MG63 (cell line): ENCODE measurements around the gene TTLL7. TPM values are rescaled to one million over a fixed set of nuclear protein-coding genes. Genes with fewer than 3 reads are reported as not detected.
"Not testable (repeated sequence)": the region's sequence is repeated elsewhere in the genome, so short reads cannot be mapped to it uniquely, and the experiment has no call there.

Source experiments
- DNase-seq: peaks from one replicate; pipeline ENCODE4 v3.0.0-alpha.2; 2020
- H3K27me3 ChIP-seq: fragments of 250-450 bp; sonication (Bioruptor Pico); 2 replicates; pipeline ENCODE4 v1.5.1; 2020; ENCODE audit warnings: mild to moderate bottlenecking, moderate library complexity
- H3K36me3 ChIP-seq: fragments of 250-450 bp; sonication (Bioruptor Pico); 2 replicates; pipeline ENCODE4 v1.5.1; 2020; ENCODE audit warnings: mild to moderate bottlenecking, moderate library complexity
- H3K4me3 ChIP-seq: fragments of 250-450 bp; sonication (Bioruptor Pico); 2 replicates; pipeline ENCODE4 v1.5.1; 2020; ENCODE audit warnings: mild to moderate bottlenecking, moderate library complexity
- H3K9me3 ChIP-seq: fragments of 250-450 bp; sonication (Bioruptor Pico); 2 replicates; pipeline ENCODE4 v1.5.1; 2020; ENCODE audit warnings: mild to moderate bottlenecking, moderate library complexity
- total RNA-seq: library from RNA; depleted of rRNA; stranded (reverse); fragments of >200 nt; shearing (Covaris generic); gene quantifications from 2 replicates; pipeline ENCODE4 v1.2.3, GENCODE V29; 2014; ENCODE audit warnings: low replicate concordance

TTLL7 gene
- total RNA-seq, 1 experiment from 2014 or later = 0.03 TPM

- H3K36me3 ChIP-seq = no peaks in the 10 kb centered on the region
- no peaks in the 10 kb centered on the region for H3K27me3 ChIP-seq
- H3K9me3 ChIP-seq = no peaks in the 10 kb centered on the region
- no peak overlapping the region for H3K4me3 ChIP-seq
- DNase-seq = no peak
These were observed 78.6 kb downstream of the TTLL7 start for GRCh38 chr1:83920320-83920719.

GRCh38 chr1:83919872-83920271 is 79.1 kb downstream of the TTLL7 start:
- Histone ChIP-seq H3K36me3 (no peaks in the 10 kb centered on the region), H3K27me3 (no peaks in the 10 kb centered on the region), H3K4me3 (no peak overlapping the region), H3K9me3 (no peaks in the 10 kb centered on the region)
- no peak for DNase-seq

GRCh38 chr1:83918688-83919285 is 80.1 kb downstream of the TTLL7 start:
- no peak overlapping the region for H3K4me3 ChIP-seq
- DNase-seq = no peak
- H3K9me3 ChIP-seq = no peaks in the 10 kb centered on the region
- H3K27me3 ChIP-seq = no peaks in the 10 kb centered on the region
- H3K36me3 ChIP-seq = no peaks in the 10 kb centered on the region

- Histone ChIP-seq H3K4me3 (no peak overlapping the region), H3K9me3 (no peaks in the 10 kb centered on the region), H3K36me3 (no peaks in the 10 kb centered on the region), H3K27me3 (no peaks in the 10 kb centered on the region)
- DNase-seq = no peak
These were observed 81.0 kb downstream of the TTLL7 start for GRCh38 chr1:83917959-83918358.

GRCh38 chr1:83916094-83916493 is 82.8 kb downstream of the TTLL7 start:
- H3K27me3 ChIP-seq, H3K36me3 ChIP-seq, H3K9me3 ChIP-seq, DNase-seq, H3K4me3 ChIP-seq: not testable (repeated sequence)

- no peaks in the 10 kb centered on the region for H3K27me3 ChIP-seq
- no peaks in the 10 kb centered on the region for H3K9me3 ChIP-seq
These were observed 86.1 kb downstream of the TTLL7 start for GRCh38 chr1:83912876-83913275.

GRCh38 chr1:83910461-83910860 is 88.5 kb downstream of the TTLL7 start:
- H3K36me3 ChIP-seq = no peaks in the 10 kb centered on the region
- H3K4me3 ChIP-seq = no peak overlapping the region
- no peak for DNase-seq
- H3K27me3 ChIP-seq = no peaks in the 10 kb centered on the region
- H3K9me3 ChIP-seq = no peaks in the 10 kb centered on the region

More at GRCh38 chr1:83912876-83913275, 86.1 kb downstream of the TTLL7 start:
- Histone ChIP-seq H3K4me3 (no peak overlapping the region), H3K36me3 (no peaks in the 10 kb centered on the region)
- no peak for DNase-seq

GRCh38 chr1:83909687-83910086 is 89.2 kb downstream of the TTLL7 start:
- no peak for DNase-seq

GRCh38 chr1:83905315-83905907 is 93.5 kb downstream of the TTLL7 start:
- H3K9me3 ChIP-seq = no peaks in the 10 kb centered on the region
- no peaks in the 10 kb centered on the region for H3K27me3 ChIP-seq
- no peaks in the 10 kb centered on the region for H3K36me3 ChIP-seq
- DNase-seq = no peak
- no peak overlapping the region for H3K4me3 ChIP-seq

More at GRCh38 chr1:83909687-83910086, 89.2 kb downstream of the TTLL7 start:
- H3K27me3 ChIP-seq = no peaks in the 10 kb centered on the region
- no peaks in the 10 kb centered on the region for H3K9me3 ChIP-seq
- H3K4me3 ChIP-seq = no peak overlapping the region
- no peaks in the 10 kb centered on the region for H3K36me3 ChIP-seq

GRCh38 chr1:83901547-83902155 is 97.3 kb downstream of the TTLL7 start:
- DNase-seq = peak; percentile 46
- Histone ChIP-seq H3K36me3 (no peaks in the 10 kb centered on the region), H3K9me3 (no peaks in the 10 kb centered on the region), H3K4me3 (no peak overlapping the region), H3K27me3 (no peaks in the 10 kb centered on the region)

- Histone ChIP-seq H3K27me3 (no peaks in the 10 kb centered on the region), H3K4me3 (no peak overlapping the region), H3K36me3 (no peaks in the 10 kb centered on the region), H3K9me3 (no peaks in the 10 kb centered on the region)
- no peak for DNase-seq
These were observed 98.4 kb downstream of the TTLL7 start for GRCh38 chr1:83900524-83900923.

GRCh38 chr1:83897516-83897915 is 101.4 kb downstream of the TTLL7 start:
- Histone ChIP-seq H3K9me3 (no peaks in the 10 kb centered on the region), H3K36me3 (no peaks in the 10 kb centered on the region), H3K4me3 (no peak overlapping the region), H3K27me3 (no peaks in the 10 kb centered on the region)
- no peak for DNase-seq

GRCh38 chr1:83896299-83896698 is 102.6 kb downstream of the TTLL7 start:
- H3K9me3 ChIP-seq = no peaks in the 10 kb centered on the region
- no peaks in the 10 kb centered on the region for H3K27me3 ChIP-seq
- H3K36me3 ChIP-seq = no peaks in the 10 kb centered on the region
- no peak for DNase-seq
- no peak overlapping the region for H3K4me3 ChIP-seq

GRCh38 chr1:83889707-83890106 is 109.2 kb downstream of the TTLL7 start:
- no peak for DNase-seq
- Histone ChIP-seq H3K4me3 (no peak overlapping the region), H3K36me3 (no peaks in the 10 kb centered on the region), H3K27me3 (no peaks in the 10 kb centered on the region), H3K9me3 (no peaks in the 10 kb centered on the region)

GRCh38 chr1:83887483-83887882 is 111.4 kb downstream of the TTLL7 start:
- no peak for DNase-seq
- Histone ChIP-seq H3K36me3 (no peaks in the 10 kb centered on the region), H3K27me3 (no peaks in the 10 kb centered on the region), H3K4me3 (no peak overlapping the region), H3K9me3 (no peaks in the 10 kb centered on the region)

GRCh38 chr1:83883979-83884378 is 115.0 kb downstream of the TTLL7 start:
- DNase-seq = no peak
- Histone ChIP-seq H3K36me3 (no peaks in the 10 kb centered on the region), H3K9me3 (no peaks in the 10 kb centered on the region), H3K27me3 (no peaks in the 10 kb centered on the region), H3K4me3 (no peak overlapping the region)

- Histone ChIP-seq H3K36me3 (no peaks in the 10 kb centered on the region), H3K9me3 (no peaks in the 10 kb centered on the region), H3K4me3 (no peak overlapping the region), H3K27me3 (no peaks in the 10 kb centered on the region)
- DNase-seq = peak; percentile 83
These were observed 116.0 kb downstream of the TTLL7 start for GRCh38 chr1:83882906-83883305.

- H3K27me3 ChIP-seq = no peaks in the 10 kb centered on the region
- DNase-seq = no peak
- no peak overlapping the region for H3K4me3 ChIP-seq
- H3K9me3 ChIP-seq = no peaks in the 10 kb centered on the region
- no peaks in the 10 kb centered on the region for H3K36me3 ChIP-seq
These were observed 126.4 kb downstream of the TTLL7 start for GRCh38 chr1:83872515-83872914.
